Measurements from ENCODE around the gene LYPD6B. TPM values are rescaled to one million over a fixed set of nuclear protein-coding genes. Genes with fewer than 3 reads are reported as not detected.

The LYPD6B gene
- total and polyA plus RNA-seq, 10 of the 15 experiments (the other 5 are each of a cell fraction or from before 2014, with no cell fraction given) = 1.0 to 6.6 (median 4.0) TPM

DNA sequence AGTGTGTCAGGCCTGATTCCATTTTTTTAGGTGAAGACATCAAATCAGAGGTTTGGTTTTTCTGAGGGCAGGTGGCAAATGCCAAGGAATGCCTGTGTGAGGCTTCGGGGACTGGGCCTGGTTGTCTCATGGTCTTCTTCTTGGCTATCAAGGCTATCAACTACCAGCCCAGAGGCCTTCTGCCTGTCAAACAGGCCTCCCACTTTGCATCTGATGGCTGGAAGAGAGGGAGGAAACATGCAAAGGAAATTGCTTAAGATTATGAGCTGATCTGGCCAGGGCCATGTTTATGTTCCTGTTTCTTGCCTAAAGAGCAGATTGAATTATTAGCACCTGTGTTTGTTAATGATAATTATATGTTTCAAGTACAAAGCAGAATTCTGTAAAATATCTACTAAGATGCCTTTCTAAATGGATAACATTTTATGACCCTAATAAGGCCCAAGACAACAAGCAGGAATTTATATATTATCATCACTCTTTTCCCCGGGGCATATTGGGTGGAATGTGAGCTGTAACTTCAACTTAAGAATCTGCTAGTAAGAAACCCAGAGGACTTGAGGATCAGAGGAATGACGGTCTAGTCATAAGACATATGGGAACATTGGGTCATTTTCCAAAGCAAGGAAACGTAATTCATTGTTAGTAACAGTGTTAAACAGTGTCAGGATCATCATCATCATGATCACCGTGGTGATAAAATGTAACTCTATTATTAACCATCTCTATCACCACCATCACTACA is 123.2 kb downstream of the LYPD6B start:
- H2AFZ ChIP-seq (ENCODE audit: control insufficient read depth, low read depth, low read length) = no peak overlapping the region
- H3K4me1 ChIP-seq (ENCODE audit: control insufficient read depth, insufficient read depth, low read length) = peaks cover 14% of the 10 kb centered on the region
- BruUV-seq (replicated peaks) = no TSS peak
- intact Hi-C loops (cut with micrococcal nuclease; ENCODE audit: unreplicated experiment) (loop anchor here (2.0 kb wide), 1 partner anchor 141 kb away; no protein-coding TSS in a partner anchor), in situ Hi-C loops (cut with MboI) (no loop called here)
- no peaks in the 10 kb centered on the region for H3K27me3 ChIP-seq (replicated peaks in 1 of 2; ENCODE audit: control insufficient read depth in 2 of 2, insufficient read depth in 2 of 2, low read length in 1 of 2)
- DNase-seq (ENCODE audit: low read depth, low spot score) (no peak), FAIRE-seq (no peak), ATAC-seq (peak; percentile 35)
- no peak overlapping the region for H3K27ac ChIP-seq (ENCODE audit: control insufficient read depth, insufficient read depth)
- CTCF ChIA-PET = interaction anchor here (0.8 kb wide), 1 partner anchor 98 kb away, joined by 3 read pairs; no protein-coding TSS in a partner anchor
- no peaks in the 10 kb centered on the region for H4K20me1 ChIP-seq (ENCODE audit: control insufficient read depth, insufficient read depth)
- 0 out of 2 replicates have a peak overlapping the region, but pooled peaks have one; percentile 9 for H3K4me3 ChIP-seq
- WGBS (ENCODE audit: insufficient coverage, insufficient replicate concordance, low lambda C conversion rate, missing lambda C conversion rate) = 48% methylated on average over 5 of the region's 5 CpGs
- SMC1A ChIA-PET (ENCODE audit: uncharacterized antibody, unreplicated experiment) = interaction anchor here (0.5 to 0.6 kb wide), 2 partner anchors 207 to 329 kb away, joined by 3 read pairs; no protein-coding TSS in a partner anchor
- peaks cover 2% of the 10 kb centered on the region; the same call in 2 of the 3 replicates for H3K9me3 ChIP-seq (replicated peaks; ENCODE audit: control insufficient read depth, insufficient read depth, low read length)
- no peaks in the 10 kb centered on the region for H3K36me3 ChIP-seq (ENCODE audit: control insufficient read depth in 2 of 2, insufficient read depth in 2 of 2, low read length in 1 of 2)
- POLR2A ChIA-PET = no interaction called here
- H3K79me2 ChIP-seq (ENCODE audit: control insufficient read depth, insufficient read depth, low read length) = no peaks in the 10 kb centered on the region
- peak overlapping the region; percentile 64; the same call in 1 of the 2 replicates for H3K4me2 ChIP-seq (ENCODE audit: control insufficient read depth, insufficient read depth)
- H3K9ac ChIP-seq (ENCODE audit: control insufficient read depth, insufficient read depth, low read length) = no peak overlapping the region
- RAD21 ChIA-PET (ENCODE audit: unreplicated experiment) = no interaction called here
- no peak for TF ChIP-seq ZNF274 (IDR thresholded peaks at IDR 0.05; ENCODE audit: insufficient read depth, insufficient read length)
- TF ChIP-seq, protein P1, sequence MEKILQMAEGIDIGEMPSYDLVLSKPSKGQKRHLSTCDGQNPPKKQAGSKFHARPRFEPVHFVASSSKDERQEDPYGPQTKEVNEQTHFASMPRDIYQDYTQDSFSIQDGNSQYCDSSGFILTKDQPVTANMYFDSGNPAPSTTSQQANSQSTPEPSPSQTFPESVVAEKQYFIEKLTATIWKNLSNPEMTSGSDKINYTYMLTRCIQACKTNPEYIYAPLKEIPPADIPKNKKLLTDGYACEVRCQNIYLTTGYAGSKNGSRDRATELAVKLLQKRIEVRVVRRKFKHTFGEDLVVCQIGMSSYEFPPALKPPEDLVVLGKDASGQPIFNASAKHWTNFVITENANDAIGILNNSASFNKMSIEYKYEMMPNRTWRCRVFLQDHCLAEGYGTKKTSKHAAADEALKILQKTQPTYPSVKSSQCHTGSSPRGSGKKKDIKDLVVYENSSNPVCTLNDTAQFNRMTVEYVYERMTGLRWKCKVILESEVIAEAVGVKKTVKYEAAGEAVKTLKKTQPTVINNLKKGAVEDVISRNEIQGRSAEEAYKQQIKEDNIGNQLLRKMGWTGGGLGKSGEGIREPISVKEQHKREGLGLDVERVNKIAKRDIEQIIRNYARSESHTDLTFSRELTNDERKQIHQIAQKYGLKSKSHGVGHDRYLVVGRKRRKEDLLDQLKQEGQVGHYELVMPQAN (conservative IDR thresholded peaks at IDR 0.05) = no peak
- TF ChIP-seq, protein P2, sequence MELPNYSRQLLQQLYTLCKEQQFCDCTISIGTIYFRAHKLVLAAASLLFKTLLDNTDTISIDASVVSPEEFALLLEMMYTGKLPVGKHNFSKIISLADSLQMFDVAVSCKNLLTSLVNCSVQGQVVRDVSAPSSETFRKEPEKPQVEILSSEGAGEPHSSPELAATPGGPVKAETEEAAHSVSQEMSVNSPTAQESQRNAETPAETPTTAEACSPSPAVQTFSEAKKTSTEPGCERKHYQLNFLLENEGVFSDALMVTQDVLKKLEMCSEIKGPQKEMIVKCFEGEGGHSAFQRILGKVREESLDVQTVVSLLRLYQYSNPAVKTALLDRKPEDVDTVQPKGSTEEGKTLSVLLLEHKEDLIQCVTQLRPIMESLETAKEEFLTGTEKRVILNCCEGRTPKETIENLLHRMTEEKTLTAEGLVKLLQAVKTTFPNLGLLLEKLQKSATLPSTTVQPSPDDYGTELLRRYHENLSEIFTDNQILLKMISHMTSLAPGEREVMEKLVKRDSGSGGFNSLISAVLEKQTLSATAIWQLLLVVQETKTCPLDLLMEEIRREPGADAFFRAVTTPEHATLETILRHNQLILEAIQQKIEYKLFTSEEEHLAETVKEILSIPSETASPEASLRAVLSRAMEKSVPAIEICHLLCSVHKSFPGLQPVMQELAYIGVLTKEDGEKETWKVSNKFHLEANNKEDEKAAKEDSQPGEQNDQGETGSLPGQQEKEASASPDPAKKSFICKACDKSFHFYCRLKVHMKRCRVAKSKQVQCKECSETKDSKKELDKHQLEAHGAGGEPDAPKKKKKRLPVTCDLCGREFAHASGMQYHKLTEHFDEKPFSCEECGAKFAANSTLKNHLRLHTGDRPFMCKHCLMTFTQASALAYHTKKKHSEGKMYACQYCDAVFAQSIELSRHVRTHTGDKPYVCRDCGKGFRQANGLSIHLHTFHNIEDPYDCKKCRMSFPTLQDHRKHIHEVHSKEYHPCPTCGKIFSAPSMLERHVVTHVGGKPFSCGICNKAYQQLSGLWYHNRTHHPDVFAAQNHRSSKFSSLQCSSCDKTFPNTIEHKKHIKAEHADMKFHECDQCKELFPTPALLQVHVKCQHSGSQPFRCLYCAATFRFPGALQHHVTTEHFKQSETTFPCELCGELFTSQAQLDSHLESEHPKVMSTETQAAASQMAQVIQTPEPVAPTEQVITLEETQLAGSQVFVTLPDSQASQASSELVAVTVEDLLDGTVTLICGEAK (IDR thresholded peaks at IDR 0.05; ENCODE audit: borderline replicate concordance) = no peak
- no peak for TF ChIP-seq POLR2A (IDR thresholded peaks at IDR 0.05; ENCODE audit: low read depth, low read length)
- no peak for TF ChIP-seq SRF (IDR thresholded peaks at IDR 0.05; ENCODE audit: low read depth in 2 of 2, low read length in 2 of 2)
- TF ChIP-seq ATF7 (IDR thresholded peaks at IDR 0.05; ENCODE audit: low read depth) = no peak
- TF ChIP-seq ZNF217 (IDR thresholded peaks at IDR 0.05) = no peak
- TF ChIP-seq RFX5 (IDR thresholded peaks at IDR 0.05; ENCODE audit: low read depth, low read length) = no peak
- no peak for TF ChIP-seq NR2C2 (IDR thresholded peaks at IDR 0.05; ENCODE audit: borderline replicate concordance, control insufficient read depth, insufficient read length, low read depth)
- TF ChIP-seq, protein P3, sequence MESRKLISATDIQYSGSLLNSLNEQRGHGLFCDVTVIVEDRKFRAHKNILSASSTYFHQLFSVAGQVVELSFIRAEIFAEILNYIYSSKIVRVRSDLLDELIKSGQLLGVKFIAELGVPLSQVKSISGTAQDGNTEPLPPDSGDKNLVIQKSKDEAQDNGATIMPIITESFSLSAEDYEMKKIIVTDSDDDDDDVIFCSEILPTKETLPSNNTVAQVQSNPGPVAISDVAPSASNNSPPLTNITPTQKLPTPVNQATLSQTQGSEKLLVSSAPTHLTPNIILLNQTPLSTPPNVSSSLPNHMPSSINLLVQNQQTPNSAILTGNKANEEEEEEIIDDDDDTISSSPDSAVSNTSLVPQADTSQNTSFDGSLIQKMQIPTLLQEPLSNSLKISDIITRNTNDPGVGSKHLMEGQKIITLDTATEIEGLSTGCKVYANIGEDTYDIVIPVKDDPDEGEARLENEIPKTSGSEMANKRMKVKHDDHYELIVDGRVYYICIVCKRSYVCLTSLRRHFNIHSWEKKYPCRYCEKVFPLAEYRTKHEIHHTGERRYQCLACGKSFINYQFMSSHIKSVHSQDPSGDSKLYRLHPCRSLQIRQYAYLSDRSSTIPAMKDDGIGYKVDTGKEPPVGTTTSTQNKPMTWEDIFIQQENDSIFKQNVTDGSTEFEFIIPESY (IDR thresholded peaks at IDR 0.05) = no peak
- TF ChIP-seq, protein P4, sequence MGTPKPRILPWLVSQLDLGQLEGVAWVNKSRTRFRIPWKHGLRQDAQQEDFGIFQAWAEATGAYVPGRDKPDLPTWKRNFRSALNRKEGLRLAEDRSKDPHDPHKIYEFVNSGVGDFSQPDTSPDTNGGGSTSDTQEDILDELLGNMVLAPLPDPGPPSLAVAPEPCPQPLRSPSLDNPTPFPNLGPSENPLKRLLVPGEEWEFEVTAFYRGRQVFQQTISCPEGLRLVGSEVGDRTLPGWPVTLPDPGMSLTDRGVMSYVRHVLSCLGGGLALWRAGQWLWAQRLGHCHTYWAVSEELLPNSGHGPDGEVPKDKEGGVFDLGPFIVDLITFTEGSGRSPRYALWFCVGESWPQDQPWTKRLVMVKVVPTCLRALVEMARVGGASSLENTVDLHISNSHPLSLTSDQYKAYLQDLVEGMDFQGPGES (IDR thresholded peaks at IDR 0.05) = no peak
- no peak for TF ChIP-seq HDGF (IDR thresholded peaks at IDR 0.05)
- no peak for TF ChIP-seq BRCA1 (IDR thresholded peaks at IDR 0.05; ENCODE audit: low read depth, low read length)
- TF ChIP-seq IKZF1 (conservative IDR thresholded peaks at IDR 0.05) = no peak
- TF ChIP-seq POU2F2 (IDR thresholded peaks at IDR 0.05; ENCODE audit: borderline replicate concordance, low read depth, low read length) = no peak
- no peak for TF ChIP-seq SREBF2 (IDR thresholded peaks at IDR 0.05; ENCODE audit: low read length)
